GM23248 (cell line): Measurements from ENCODE around the gene CSNK2A3. TPM values are rescaled to one million over a fixed set of nuclear protein-coding genes. Genes with fewer than 3 reads are reported as not detected.
A peak's percentile ranks its signal among the peaks of the same experiment; 100 is the strongest.

ENCODE experiments used
- DNase-seq: peaks from one replicate; pipeline ENCODE4 v3.0.0-alpha.2; 2015
- H2AFZ ChIP-seq: fragments of 200-600 bp; sonication (generic); 2 replicates; pipeline ENCODE4 v1.6.1; 2016; ENCODE audit warnings: antibody characterized with exemption
- H3F3A ChIP-seq: fragments of 200-600 bp; sonication (generic); 2 replicates; pipeline ENCODE4 v1.6.1; 2016; ENCODE audit warnings: mild to moderate bottlenecking, antibody characterized with exemption, mixed run types; ENCODE audit not compliant: insufficient read depth
- H3K27ac ChIP-seq: fragments of 200-600 bp; sonication (generic); 2 replicates; pipeline ENCODE4 v1.5.1; 2016; ENCODE audit warnings: mild to moderate bottlenecking
- H3K27me3 ChIP-seq: fragments of 200-600 bp; sonication (generic); replicated peaks from 2 replicates; pipeline ENCODE4 v1.6.1; 2016; ENCODE audit warnings: mild to moderate bottlenecking; ENCODE audit not compliant: insufficient read depth
- H3K36me3 ChIP-seq: fragments of 200-600 bp; sonication (generic); 2 replicates; pipeline ENCODE4 v1.6.1; 2016; ENCODE audit warnings: low read depth, mild to moderate bottlenecking
- H3K4me1 ChIP-seq: fragments of 200-600 bp; sonication (generic); 2 replicates; pipeline ENCODE4 v1.6.1; 2016; ENCODE audit warnings: mild to moderate bottlenecking; ENCODE audit not compliant: insufficient read depth
- H3K4me2 ChIP-seq: fragments of 200-600 bp; sonication (generic); one replicate; pipeline ENCODE4 v1.6.1; 2016; ENCODE audit warnings: mild to moderate bottlenecking; ENCODE audit not compliant: unreplicated experiment
- H3K4me3 ChIP-seq: fragments of 200-600 bp; sonication (generic); 2 replicates; pipeline ENCODE4 v1.5.1; 2016; ENCODE audit warnings: mild to moderate bottlenecking
- H3K79me2 ChIP-seq: fragments of 200-600 bp; sonication (generic); 2 replicates; pipeline ENCODE4 v1.6.1; 2016; ENCODE audit warnings: mild to moderate bottlenecking; ENCODE audit not compliant: insufficient read depth
- H3K9ac ChIP-seq: fragments of 200-600 bp; sonication (generic); 2 replicates; pipeline ENCODE4 v1.6.1; 2016; ENCODE audit warnings: mild to moderate bottlenecking
- H3K9me2 ChIP-seq: fragments of 200-600 bp; sonication (generic); 2 replicates; pipeline ENCODE4 v1.6.1; 2016; ENCODE audit warnings: mixed run types, mild to moderate bottlenecking, moderate library complexity; ENCODE audit not compliant: insufficient read depth
- H3K9me3 ChIP-seq: fragments of 200-600 bp; sonication (generic); one replicate; pipeline ENCODE4 v1.6.1; 2017; ENCODE audit warnings: low read depth
- H4K20me1 ChIP-seq: fragments of 200-600 bp; sonication (generic); 2 replicates; pipeline ENCODE4 v1.6.0; 2016; ENCODE audit not compliant: insufficient read depth
- EZH2 ChIP-seq: fragments of 200-600 bp; sonication (generic); IDR thresholded peaks from 2 replicates; pipeline ENCODE4 v1.6.1; 2018; ENCODE audit warnings: antibody characterized with exemption, mild to moderate bottlenecking; ENCODE audit not compliant: insufficient read depth, poor library complexity, severe bottlenecking
- EZH2phosphoT487 ChIP-seq: fragments of 200-600 bp; sonication (generic); IDR thresholded peaks from 2 replicates; pipeline ENCODE4 v1.6.1; 2018; ENCODE audit warnings: antibody characterized with exemption, moderate library complexity, mild to moderate bottlenecking, low read depth; ENCODE audit not compliant: insufficient read depth
- WGBS, 2 experiments: methylation state at CpG; one replicate each; pipeline ENCODE4 v1.1.6; 2015 to 2017; ENCODE audit warnings: low lambda C conversion rate in 2 of 2, low coverage in 1 of 2; ENCODE audit errors: missing lambda C conversion rate in 2 of 2; 5-methylcytosine and 5-hydroxymethylcytosine counted together
- in situ Hi-C: fragments of 300-500 bp; cut with MboI; formaldehyde crosslinking; loops from 2 replicates; pipeline ENCODE4 v1.15.0; 2020
- polyA plus RNA-seq: library from polyadenylated mRNA; unstranded; fragments of >200 nt; fragmentation: Nextera tagmentation; extraction: Ambion mirVana; gene quantifications from 2 replicates; pipeline ENCODE4 v1.2.1, GENCODE V29; 2016
- total RNA-seq: library from RNA; depleted of rRNA; stranded (reverse); fragments of >200 nt; shearing (Covaris generic); gene quantifications from 2 replicates; pipeline ENCODE4 v1.2.3, GENCODE V29; 2014

CSNK2A3 gene
- total and polyA plus RNA-seq, 2 experiments from 2014 or later = 0.73 to 2.5 TPM

DNA sequence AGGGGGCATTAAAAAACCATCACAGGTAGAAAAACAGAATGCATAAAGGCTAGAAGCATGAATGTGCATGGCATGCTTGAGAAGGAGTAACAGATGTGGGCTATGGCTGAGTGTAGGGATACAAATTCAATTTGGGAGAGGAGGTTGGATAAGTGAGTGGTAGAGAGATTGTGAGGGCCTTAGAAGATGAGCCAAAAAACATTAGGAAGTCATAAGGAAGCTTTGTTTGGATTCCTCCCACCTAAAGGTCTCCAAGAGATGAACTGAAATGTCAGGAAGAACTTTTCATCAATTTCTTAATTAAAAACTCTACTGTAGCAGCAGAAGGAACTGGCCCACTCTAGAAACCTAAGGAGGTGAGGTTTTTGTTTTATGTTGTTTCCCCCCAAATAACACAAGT is 41.2 kb upstream of the CSNK2A3 start:
- Histone ChIP-seq H3K27ac (no peak overlapping the region), H3K9me3 (no peaks in the 10 kb centered on the region), H3K4me3 (no peak overlapping the region), H3K79me2 (no peaks in the 10 kb centered on the region), H4K20me1 (no peaks in the 10 kb centered on the region), H3K4me2 (no peak overlapping the region), H3K9me2 (no peaks in the 10 kb centered on the region), H3K9ac (no peak overlapping the region), H2AFZ (no peak overlapping the region), H3K36me3 (no peaks in the 10 kb centered on the region), H3F3A (peaks cover 29% of the 10 kb centered on the region), H3K27me3 (no peaks in the 10 kb centered on the region), H3K4me1 (peaks cover 26% of the 10 kb centered on the region)
- in situ Hi-C loops = no loop called here
- DNase-seq = no peak
- TF ChIP-seq EZH2 (no peak), EZH2phosphoT487 (no peak)

GRCh38 chr11:11391796-11392463 is 38.9 kb upstream of the CSNK2A3 start:
- Histone ChIP-seq H3K27me3 (no peaks in the 10 kb centered on the region), H3K9me2 (no peaks in the 10 kb centered on the region), H3K4me3 (peak overlapping the region; percentile 27; the same call in 1 of the 2 replicates), H3K9ac (peak overlapping the region; percentile 63), H4K20me1 (no peaks in the 10 kb centered on the region), H3K27ac (peak overlapping the region; percentile 67), H3K9me3 (no peaks in the 10 kb centered on the region), H3F3A (peaks cover 27% of the 10 kb centered on the region), H3K4me2 (peak overlapping the region; percentile 41), H3K4me1 (peaks cover 23% of the 10 kb centered on the region), H3K36me3 (no peaks in the 10 kb centered on the region), H2AFZ (peak overlapping the region; percentile 30; the same call in 1 of the 2 replicates), H3K79me2 (no peaks in the 10 kb centered on the region)
- DNase-seq = peak; percentile 93
- 48 to 50% methylated on average over 13 of the region's 13 CpGs for WGBS, 2 experiments
- TF ChIP-seq EZH2 (no peak), EZH2phosphoT487 (no peak)
- in situ Hi-C loops = no loop called here

DNA sequence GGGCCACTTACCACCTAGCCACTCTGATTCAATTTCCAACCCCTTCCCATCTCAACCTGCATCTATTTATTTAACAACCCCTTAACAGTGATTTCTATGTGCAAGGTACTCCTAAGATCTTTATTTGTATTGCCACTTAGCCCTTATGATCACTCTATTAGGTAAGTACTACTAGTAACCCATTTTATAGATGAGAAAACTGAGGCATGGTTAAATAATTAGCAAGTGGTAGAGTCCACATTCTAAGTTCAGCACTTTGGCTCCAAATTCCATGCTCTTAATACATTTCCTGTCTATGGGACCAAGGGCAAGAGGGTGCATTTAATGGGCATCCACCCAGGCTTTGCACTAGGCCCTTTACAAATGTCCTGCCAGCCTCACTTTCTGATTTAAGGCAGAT is 38.1 kb upstream of the CSNK2A3 start:
- H3K27me3 ChIP-seq = no peaks in the 10 kb centered on the region
- peaks cover 19% of the 10 kb centered on the region for H3K4me1 ChIP-seq
- TF ChIP-seq EZH2 = no peak
- no peak for TF ChIP-seq EZH2phosphoT487
- H3K4me2 ChIP-seq = no peak overlapping the region
- in situ Hi-C loops = no loop called here
- no peaks in the 10 kb centered on the region for H4K20me1 ChIP-seq
- H2AFZ ChIP-seq = no peak overlapping the region
- H3K9me3 ChIP-seq = no peaks in the 10 kb centered on the region
- no peak for DNase-seq
- H3K79me2 ChIP-seq = no peaks in the 10 kb centered on the region
- H3K9ac ChIP-seq = peak overlapping the region; percentile 63; the same call in 1 of the 2 replicates
- no peaks in the 10 kb centered on the region for H3K36me3 ChIP-seq
- H3F3A ChIP-seq = peaks cover 22% of the 10 kb centered on the region
- peak overlapping the region; percentile 67; the same call in 1 of the 2 replicates for H3K27ac ChIP-seq
- H3K4me3 ChIP-seq = no peak overlapping the region
- no peaks in the 10 kb centered on the region for H3K9me2 ChIP-seq

DNA sequence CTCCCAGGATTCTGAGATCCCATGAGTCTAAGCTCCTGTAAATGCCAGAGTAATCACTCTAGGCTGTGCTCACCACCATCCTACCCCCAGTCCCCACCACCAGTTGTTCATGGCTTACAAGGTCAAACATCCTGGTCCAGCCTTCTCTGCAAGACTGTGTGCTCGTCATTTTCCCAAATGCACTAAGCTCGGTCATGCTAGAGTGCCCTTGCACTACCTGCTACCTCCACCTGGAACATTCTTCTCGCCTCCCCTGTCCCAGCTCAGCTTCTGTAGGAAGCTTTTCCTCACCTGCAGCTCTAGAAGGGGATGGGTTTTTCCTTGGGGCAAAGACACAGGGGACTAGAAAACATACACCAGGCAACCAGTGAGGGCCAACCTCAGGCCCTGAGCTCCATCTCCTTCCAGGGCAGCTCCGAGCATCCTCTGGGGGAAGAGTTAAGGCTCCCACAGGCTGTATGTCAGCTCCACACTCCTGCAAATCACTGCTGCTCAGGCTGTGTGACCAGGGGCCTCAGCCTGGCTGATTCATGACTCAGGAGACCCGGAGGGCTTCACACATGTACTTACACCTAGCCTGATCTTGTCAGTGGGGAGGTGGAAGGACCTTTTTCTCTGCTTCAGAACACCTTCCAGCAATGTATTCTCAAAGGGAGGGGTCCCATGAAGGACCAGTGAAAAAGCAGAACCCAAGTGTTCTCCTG is 37.2 kb upstream of the CSNK2A3 start:
- Histone ChIP-seq H3K9me3 (no peaks in the 10 kb centered on the region), H3K36me3 (no peaks in the 10 kb centered on the region), H3K9me2 (no peaks in the 10 kb centered on the region), H3K27ac (no peak overlapping the region), H3K9ac (no peak overlapping the region), H3F3A (peaks cover 14% of the 10 kb centered on the region), H2AFZ (no peak overlapping the region), H3K4me1 (peaks cover 11% of the 10 kb centered on the region), H4K20me1 (no peaks in the 10 kb centered on the region), H3K79me2 (no peaks in the 10 kb centered on the region), H3K4me2 (no peak overlapping the region), H3K4me3 (no peak overlapping the region), H3K27me3 (no peaks in the 10 kb centered on the region)
- TF ChIP-seq EZH2phosphoT487 = no peak
- in situ Hi-C loops = no loop called here
- no peak for DNase-seq
- WGBS, 2 experiments = 84 to 87% methylated on average over 5 of the region's 5 CpGs
